Vagina (tissue), 2 donors: ENCODE data around the gene ENPEP. TPM values are rescaled to one million over a fixed set of nuclear protein-coding genes. Genes with fewer than 3 reads are reported as not detected.
A peak's percentile ranks its signal among the peaks of the same experiment; 100 is the strongest.

ENCODE experiments used
- DNase-seq, 2 donors: peaks; one replicate each; pipeline ENCODE4 v3.0.0-alpha.2; 2017; ENCODE audit errors: extremely low spot score in 2 of 2
- H3K27ac ChIP-seq: fragments of 200-600 bp; sonication (generic); one replicate; pipeline ENCODE4 v1.5.1; 2019
- H3K27me3 ChIP-seq: fragments of 200-600 bp; sonication (generic); one replicate; pipeline ENCODE4 v1.5.1; 2019
- H3K36me3 ChIP-seq, 2 donors: fragments of 200-600 bp; sonication (generic); one replicate each; pipeline ENCODE4 v1.5.1; 2017 to 2019
- H3K4me1 ChIP-seq: fragments of 200-600 bp; sonication (generic); one replicate; pipeline ENCODE4 v1.5.1; 2019
- H3K4me3 ChIP-seq, 2 donors: fragments of 200-600 bp; sonication (generic); 1 replicate in 1 of 2; 2 replicates in 1 of 2; pipeline ENCODE4 v1.5.1; 2016 to 2019
- H3K9me3 ChIP-seq: fragments of 200-600 bp; sonication (generic); one replicate; pipeline ENCODE4 v1.5.1; 2019
- POLR2A ChIP-seq, 2 donors: fragments of 450-650 bp; IDR thresholded peaks; one replicate each; pipeline ENCODE4 v1.6.1; 2017; ENCODE audit warnings: antibody characterized with exemption in 2 of 2, mild to moderate bottlenecking in 2 of 2, moderate library complexity in 2 of 2
- POLR2AphosphoS5 ChIP-seq, 2 donors: sonication (generic); formaldehyde crosslinking; IDR thresholded peaks; one replicate each; pipeline ENCODE4 v1.9.0; 2017; ENCODE audit warnings: antibody characterized with exemption in 2 of 2, mild to moderate bottlenecking in 2 of 2, low read depth in 1 of 2; ENCODE audit not compliant: insufficient read depth in 1 of 2
- intact Hi-C: fragments of 100-400 bp; cut with DNase I; formaldehyde crosslinking; loops from one replicate; pipeline ENCODE4 v1.15.1; 2023
- total RNA-seq: library from RNA; depleted of rRNA; stranded (reverse); fragments of >200 nt; gene quantifications from one replicate; pipeline ENCODE4 v1.2.3, GENCODE V29; 2016
- TF ChIP-seq, protein P1 (sequence below), 3 experiments: fragments of 450-650 bp in 2 of 3; fragments of 200-600 bp in 1 of 3; sonication (generic) in 1 of 3; IDR thresholded peaks; one replicate each; pipeline ENCODE4 v1.5.1; 2017 to 2019; ENCODE audit warnings: antibody characterized with exemption in 3 of 3, mild to moderate bottlenecking in 2 of 3, moderate library complexity in 2 of 3

Gene ENPEP
- total RNA-seq, 1 donor from 2014 or later, result 5.2 TPM

DNA sequence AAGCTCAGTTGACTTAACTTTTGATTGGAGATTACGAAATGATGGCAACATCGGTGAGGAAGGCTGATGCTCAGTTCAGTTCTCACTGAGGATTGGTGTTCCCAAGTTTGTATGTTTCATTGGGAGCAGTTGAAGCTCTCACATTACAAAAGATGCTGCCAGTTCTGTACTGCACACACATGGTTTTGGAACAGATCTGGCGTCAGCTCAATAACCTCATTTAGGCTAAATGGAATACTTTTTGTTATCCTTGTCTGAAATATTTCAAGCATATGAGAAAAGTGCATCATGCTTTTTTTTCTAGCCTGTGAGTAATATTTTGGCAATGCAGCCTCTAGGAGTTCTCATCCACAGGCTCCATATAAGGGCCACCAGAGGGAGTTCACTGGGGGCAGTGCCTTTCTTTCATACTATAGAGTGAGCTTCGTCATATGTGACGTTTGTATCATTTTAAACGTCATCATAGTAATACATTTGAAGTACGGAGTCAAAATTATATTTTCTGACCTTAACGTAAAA lies 4.1 kb downstream of the ENPEP start:
- DNase-seq, result no peak
- H3K4me3 ChIP-seq, result no peak overlapping the region
- no peaks in the 10 kb centered on the region for H3K27me3 ChIP-seq
- no peaks in the 10 kb centered on the region for H3K9me3 ChIP-seq
- H3K4me1 ChIP-seq, result no peaks in the 10 kb centered on the region
- H3K36me3 ChIP-seq, result no peaks in the 10 kb centered on the region
- TF ChIP-seq, protein P1, sequence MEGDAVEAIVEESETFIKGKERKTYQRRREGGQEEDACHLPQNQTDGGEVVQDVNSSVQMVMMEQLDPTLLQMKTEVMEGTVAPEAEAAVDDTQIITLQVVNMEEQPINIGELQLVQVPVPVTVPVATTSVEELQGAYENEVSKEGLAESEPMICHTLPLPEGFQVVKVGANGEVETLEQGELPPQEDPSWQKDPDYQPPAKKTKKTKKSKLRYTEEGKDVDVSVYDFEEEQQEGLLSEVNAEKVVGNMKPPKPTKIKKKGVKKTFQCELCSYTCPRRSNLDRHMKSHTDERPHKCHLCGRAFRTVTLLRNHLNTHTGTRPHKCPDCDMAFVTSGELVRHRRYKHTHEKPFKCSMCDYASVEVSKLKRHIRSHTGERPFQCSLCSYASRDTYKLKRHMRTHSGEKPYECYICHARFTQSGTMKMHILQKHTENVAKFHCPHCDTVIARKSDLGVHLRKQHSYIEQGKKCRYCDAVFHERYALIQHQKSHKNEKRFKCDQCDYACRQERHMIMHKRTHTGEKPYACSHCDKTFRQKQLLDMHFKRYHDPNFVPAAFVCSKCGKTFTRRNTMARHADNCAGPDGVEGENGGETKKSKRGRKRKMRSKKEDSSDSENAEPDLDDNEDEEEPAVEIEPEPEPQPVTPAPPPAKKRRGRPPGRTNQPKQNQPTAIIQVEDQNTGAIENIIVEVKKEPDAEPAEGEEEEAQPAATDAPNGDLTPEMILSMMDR (IDR thresholded peaks at IDR 0.05), result peak in 1 of 3 experiments; percentile 21
- no peak for TF ChIP-seq POLR2A (IDR thresholded peaks at IDR 0.05)
- peak in 1 of 2 donors; percentile 43 for TF ChIP-seq POLR2AphosphoS5 (IDR thresholded peaks at IDR 0.05; ENCODE audit: insufficient read depth in 1 of 2, low read depth in 1 of 2)
- no peak overlapping the region for H3K27ac ChIP-seq
- intact Hi-C loops, result no loop called here

DNA sequence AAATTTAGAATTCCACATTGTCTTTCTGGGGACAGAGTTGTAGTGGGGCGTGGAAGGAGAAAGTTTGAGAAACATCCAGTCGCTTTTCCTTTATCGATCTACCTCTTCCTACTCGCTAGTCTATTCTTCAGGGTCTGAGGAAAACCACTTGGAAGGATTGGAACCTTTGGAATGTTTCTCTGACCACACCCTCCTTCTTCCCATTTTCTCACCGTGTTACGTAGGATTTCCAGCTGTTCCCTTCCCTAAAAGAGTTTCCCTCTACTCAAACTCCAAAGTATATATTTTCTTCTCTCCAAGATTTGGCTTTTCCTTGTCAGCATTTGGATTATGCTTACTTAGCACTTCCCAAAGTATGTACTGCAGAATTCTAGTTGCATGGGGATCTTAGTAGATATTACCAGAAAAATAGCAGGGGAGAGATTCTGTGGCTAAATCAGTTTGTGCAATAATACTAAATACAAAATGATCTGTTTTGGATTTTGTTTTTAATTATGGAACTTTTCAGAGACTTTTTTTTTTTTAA lies 4.9 kb downstream of the ENPEP start:
- DNase-seq, result no peak
- no peaks in the 10 kb centered on the region for H3K4me1 ChIP-seq
- TF ChIP-seq POLR2AphosphoS5 (IDR thresholded peaks at IDR 0.05; ENCODE audit: insufficient read depth in 1 of 2, low read depth in 1 of 2) (no peak), POLR2A (IDR thresholded peaks at IDR 0.05) (no peak)
- TF ChIP-seq, protein P1 (IDR thresholded peaks at IDR 0.05), result no peak
- no peaks in the 10 kb centered on the region for H3K27me3 ChIP-seq
- no peaks in the 10 kb centered on the region for H3K36me3 ChIP-seq
- intact Hi-C loops, result no loop called here
- no peaks in the 10 kb centered on the region for H3K9me3 ChIP-seq
- no peak overlapping the region for H3K27ac ChIP-seq
- no peak overlapping the region for H3K4me3 ChIP-seq

DNA sequence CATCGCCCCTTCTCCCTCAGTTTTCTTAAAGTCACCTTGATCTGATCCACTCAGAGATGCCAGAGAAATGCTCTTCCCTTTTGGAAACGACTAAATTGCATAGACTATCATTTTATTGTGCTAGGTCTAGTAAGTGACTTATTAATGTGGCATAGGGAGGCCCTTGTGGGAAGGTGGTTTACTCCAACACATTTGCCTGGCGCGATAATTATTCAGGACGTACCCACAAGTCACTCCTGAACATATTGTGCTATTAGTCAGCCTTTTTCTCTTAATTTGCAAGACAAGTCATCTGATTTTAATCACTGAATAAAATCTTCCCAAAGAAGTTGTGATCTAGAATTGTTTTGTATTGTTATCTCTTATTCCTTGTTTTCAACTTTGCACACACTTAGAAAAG lies 7.6 kb downstream of the ENPEP start:
- H3K27me3 ChIP-seq, result no peaks in the 10 kb centered on the region

DNA sequence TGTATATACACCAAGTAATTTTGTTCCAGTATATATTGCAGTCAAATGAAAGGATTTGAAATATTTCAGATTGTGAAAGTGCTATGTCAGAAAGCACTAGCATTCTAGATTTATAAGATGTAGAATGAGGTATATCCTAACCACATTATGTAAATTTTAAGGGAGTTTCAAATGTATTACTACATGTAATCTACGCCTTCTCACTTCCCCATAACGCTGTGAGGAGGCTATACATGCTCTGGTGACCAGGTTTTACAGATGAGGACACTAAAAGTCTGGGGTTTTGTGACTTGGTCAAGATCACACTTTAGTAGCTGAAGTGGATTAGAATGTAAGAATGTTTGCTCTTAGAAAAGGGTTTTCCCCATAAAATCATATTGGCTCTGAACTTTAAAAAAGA lies 8.1 kb downstream of the ENPEP start:
- H3K27me3 ChIP-seq, result no peaks in the 10 kb centered on the region
- TF ChIP-seq, protein P1 (IDR thresholded peaks at IDR 0.05), result no peak
- no peak for TF ChIP-seq POLR2AphosphoS5 (IDR thresholded peaks at IDR 0.05; ENCODE audit: insufficient read depth in 1 of 2, low read depth in 1 of 2)
- TF ChIP-seq POLR2A (IDR thresholded peaks at IDR 0.05), result no peak
- H3K27ac ChIP-seq, result no peak overlapping the region
- H3K36me3 ChIP-seq, result no peaks in the 10 kb centered on the region
- H3K4me3 ChIP-seq, result no peak overlapping the region
- H3K9me3 ChIP-seq, result no peaks in the 10 kb centered on the region
- intact Hi-C loops, result no loop called here
- no peak for DNase-seq
- H3K4me1 ChIP-seq, result no peaks in the 10 kb centered on the region

More for the DNA sequence above, 7.6 kb downstream of the ENPEP start:
- no peaks in the 10 kb centered on the region for H3K4me1 ChIP-seq
- intact Hi-C loops, result no loop called here
- no peak for DNase-seq
- no peaks in the 10 kb centered on the region for H3K36me3 ChIP-seq
- H3K4me3 ChIP-seq, result no peak overlapping the region
- no peaks in the 10 kb centered on the region for H3K9me3 ChIP-seq
- H3K27ac ChIP-seq, result no peak overlapping the region
- TF ChIP-seq, protein P1 (IDR thresholded peaks at IDR 0.05), result no peak
- no peak for TF ChIP-seq POLR2AphosphoS5 (IDR thresholded peaks at IDR 0.05; ENCODE audit: insufficient read depth in 1 of 2, low read depth in 1 of 2)
- TF ChIP-seq POLR2A (IDR thresholded peaks at IDR 0.05), result no peak

DNA sequence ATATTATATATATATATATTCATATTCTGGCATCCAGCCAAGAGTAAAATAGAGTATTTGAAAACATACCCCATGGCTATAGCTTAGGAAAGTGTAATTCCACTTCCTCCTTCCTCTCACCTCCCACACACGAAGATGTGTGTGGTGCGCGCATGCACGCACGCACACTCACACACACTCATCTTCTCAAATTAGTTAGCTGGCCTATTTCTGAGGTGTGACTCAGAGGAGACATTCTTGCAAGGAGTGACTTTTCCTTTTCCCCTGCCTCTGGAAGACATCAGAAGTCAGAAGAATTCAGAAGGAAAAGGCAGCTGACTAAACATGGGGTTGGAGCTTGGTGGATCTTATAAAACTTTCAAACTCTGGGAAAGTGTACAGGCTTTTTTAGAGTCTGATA lies 8.8 kb downstream of the ENPEP start:
- H3K27ac ChIP-seq, result no peak overlapping the region
- no peak for DNase-seq
- H3K4me3 ChIP-seq, result no peak overlapping the region
- TF ChIP-seq POLR2AphosphoS5 (IDR thresholded peaks at IDR 0.05; ENCODE audit: insufficient read depth in 1 of 2, low read depth in 1 of 2) (no peak), POLR2A (IDR thresholded peaks at IDR 0.05) (no peak)
- TF ChIP-seq, protein P1 (IDR thresholded peaks at IDR 0.05), result no peak
- H3K27me3 ChIP-seq, result no peaks in the 10 kb centered on the region
- no peaks in the 10 kb centered on the region for H3K4me1 ChIP-seq
- intact Hi-C loops, result no loop called here
- no peaks in the 10 kb centered on the region for H3K9me3 ChIP-seq
- H3K36me3 ChIP-seq, result no peaks in the 10 kb centered on the region
